ENCODE data around the gene DPM2. TPM values are rescaled to one million over a fixed set of nuclear protein-coding genes. Genes with fewer than 3 reads are reported as not detected.

The DPM2 gene
- polyA plus RNA-seq, 2 of the 4 experiments (the other 2 are of a cell fraction), result 41.9 to 45.9 TPM

- no peak for TF ChIP-seq CBX8 (IDR thresholded peaks at IDR 0.05)
- TF ChIP-seq GATA3 (IDR thresholded peaks at IDR 0.05; ENCODE audit: borderline replicate concordance), result no peak
- no peak for TF ChIP-seq CTCF (IDR thresholded peaks at IDR 0.05)
- no peak for TF ChIP-seq ESRRA (IDR thresholded peaks at IDR 0.05; ENCODE audit: borderline replicate concordance, low read length)
- CTCF ChIA-PET, result interaction anchor here (1.5 to 17.9 kb wide), 6 partner anchors 16 to 145 kb away, joined by 3 to 173 read pairs (median 30); no protein-coding TSS in a partner anchor
- no peaks in the 10 kb centered on the region for H3K9me3 ChIP-seq
- 83% methylated on average over 10 of the region's 12 CpGs for WGBS (ENCODE audit: missing lambda C conversion rate)
- peak overlapping the region; percentile 98 for H3K4me2 ChIP-seq
- ATAC-seq, result no peak
- H3K4me3 ChIP-seq, result no peak overlapping the region
- DNase-seq (ENCODE audit: low read depth in 1 of 2, low spot score in 1 of 2), result no peak
- peak overlapping the region; percentile 89 to 98 for H3K27ac ChIP-seq
- peaks cover 100% of the 10 kb centered on the region for H3K4me1 ChIP-seq
- POLR2A ChIA-PET, result no interaction called here
- no peak for FAIRE-seq
These were observed 34.7 kb upstream of the DPM2 start for GRCh38 chr9:127972236-127972871.

- 66% methylated on average over 14 of the region's 20 CpGs for WGBS (ENCODE audit: missing lambda C conversion rate)
- DNase-seq (ENCODE audit: low read depth in 1 of 2, low spot score in 1 of 2) (no peak), ATAC-seq (no peak), FAIRE-seq (no peak)
- Histone ChIP-seq H3K27ac (peak overlapping the region; percentile 89 to 98), H3K4me1 (peaks cover 100% of the 10 kb centered on the region), H3K9me3 (no peaks in the 10 kb centered on the region), H3K4me2 (peak overlapping the region; percentile 98), H3K4me3 (no peak overlapping the region)
- ChIA-PET CTCF (interaction anchor here (1.5 to 17.9 kb wide), 6 partner anchors 8 to 146 kb away, joined by 3 to 173 read pairs (median 5); no protein-coding TSS in a partner anchor), POLR2A (no interaction called here)
- no peak for TF ChIP-seq CHD2 (IDR thresholded peaks at IDR 0.05; ENCODE audit: low read length, partially characterized antibody)
- TF ChIP-seq, protein P1, sequence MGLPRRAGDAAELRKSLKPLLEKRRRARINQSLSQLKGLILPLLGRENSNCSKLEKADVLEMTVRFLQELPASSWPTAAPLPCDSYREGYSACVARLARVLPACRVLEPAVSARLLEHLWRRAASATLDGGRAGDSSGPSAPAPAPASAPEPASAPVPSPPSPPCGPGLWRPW (IDR thresholded peaks at IDR 0.05), result no peak
- TF ChIP-seq, protein P2, sequence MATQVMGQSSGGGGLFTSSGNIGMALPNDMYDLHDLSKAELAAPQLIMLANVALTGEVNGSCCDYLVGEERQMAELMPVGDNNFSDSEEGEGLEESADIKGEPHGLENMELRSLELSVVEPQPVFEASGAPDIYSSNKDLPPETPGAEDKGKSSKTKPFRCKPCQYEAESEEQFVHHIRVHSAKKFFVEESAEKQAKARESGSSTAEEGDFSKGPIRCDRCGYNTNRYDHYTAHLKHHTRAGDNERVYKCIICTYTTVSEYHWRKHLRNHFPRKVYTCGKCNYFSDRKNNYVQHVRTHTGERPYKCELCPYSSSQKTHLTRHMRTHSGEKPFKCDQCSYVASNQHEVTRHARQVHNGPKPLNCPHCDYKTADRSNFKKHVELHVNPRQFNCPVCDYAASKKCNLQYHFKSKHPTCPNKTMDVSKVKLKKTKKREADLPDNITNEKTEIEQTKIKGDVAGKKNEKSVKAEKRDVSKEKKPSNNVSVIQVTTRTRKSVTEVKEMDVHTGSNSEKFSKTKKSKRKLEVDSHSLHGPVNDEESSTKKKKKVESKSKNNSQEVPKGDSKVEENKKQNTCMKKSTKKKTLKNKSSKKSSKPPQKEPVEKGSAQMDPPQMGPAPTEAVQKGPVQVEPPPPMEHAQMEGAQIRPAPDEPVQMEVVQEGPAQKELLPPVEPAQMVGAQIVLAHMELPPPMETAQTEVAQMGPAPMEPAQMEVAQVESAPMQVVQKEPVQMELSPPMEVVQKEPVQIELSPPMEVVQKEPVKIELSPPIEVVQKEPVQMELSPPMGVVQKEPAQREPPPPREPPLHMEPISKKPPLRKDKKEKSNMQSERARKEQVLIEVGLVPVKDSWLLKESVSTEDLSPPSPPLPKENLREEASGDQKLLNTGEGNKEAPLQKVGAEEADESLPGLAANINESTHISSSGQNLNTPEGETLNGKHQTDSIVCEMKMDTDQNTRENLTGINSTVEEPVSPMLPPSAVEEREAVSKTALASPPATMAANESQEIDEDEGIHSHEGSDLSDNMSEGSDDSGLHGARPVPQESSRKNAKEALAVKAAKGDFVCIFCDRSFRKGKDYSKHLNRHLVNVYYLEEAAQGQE (IDR thresholded peaks at IDR 0.05), result no peak
- TF ChIP-seq SREBF2 (IDR thresholded peaks at IDR 0.05), result no peak
- TF ChIP-seq JUN (IDR thresholded peaks at IDR 0.05), result no peak
- TF ChIP-seq HOXB13 (CRISPR knock-in tag; IDR thresholded peaks at IDR 0.05; ENCODE audit: low read depth), result no peak
- TF ChIP-seq MAZ (IDR thresholded peaks at IDR 0.05; ENCODE audit: borderline replicate concordance, low read depth, low read length), result no peak
- TF ChIP-seq ZFP36 (IDR thresholded peaks at IDR 0.05; ENCODE audit: borderline replicate concordance, partially characterized antibody), result peak; percentile 94
- TF ChIP-seq ELK1 (IDR thresholded peaks at IDR 0.05; ENCODE audit: low read depth, low read length), result no peak
These were observed 33.9 kb upstream of the DPM2 start for GRCh38 chr9:127971357-127972235.

Measured in A549 (cell line).